Activated CD8-positive, alpha-beta memory T cell treated with anti-CD3 and anti-CD28 coated beads, Interleukin-2, amount 50 U/mL, for 1 hour (primary cell): ENCODE results near the gene HAO2.
"Not testable (repeated sequence)": the region's sequence is repeated elsewhere in the genome, so short reads cannot be mapped to it uniquely, and the experiment has no call there.

ENCODE experiments used
- DNase-seq: peaks from one replicate; pipeline ENCODE4 v3.0.0-alpha.2; 2020; ENCODE audit errors: extremely low read depth

HAO2 gene

DNA sequence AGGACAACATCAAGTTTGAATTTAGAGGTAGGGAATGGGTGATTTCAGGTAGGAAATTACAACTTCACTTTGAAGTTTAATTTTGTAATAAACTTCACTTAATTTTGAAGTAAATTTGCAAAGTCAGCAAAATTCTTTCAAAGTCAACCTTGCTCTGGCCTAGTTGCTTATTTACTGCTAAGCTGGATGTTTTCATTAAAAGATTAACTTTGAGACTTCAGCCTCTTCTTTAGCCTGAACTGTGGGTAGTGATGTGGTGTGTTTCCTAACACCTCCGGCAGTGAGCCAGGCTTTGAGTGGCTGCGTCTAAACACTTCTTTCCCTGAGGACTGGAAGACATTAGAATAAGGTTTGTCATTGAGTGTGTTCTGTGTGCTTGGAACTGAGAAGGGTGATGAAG is at the start of gene HAO2:
Gene HAO2 (plus strand): TSS at position 232 of the 400 bp plus-strand sequence. CDS start 12,301 bp downstream, outside the sequence.
- DNase-seq, result no peak

DNA sequence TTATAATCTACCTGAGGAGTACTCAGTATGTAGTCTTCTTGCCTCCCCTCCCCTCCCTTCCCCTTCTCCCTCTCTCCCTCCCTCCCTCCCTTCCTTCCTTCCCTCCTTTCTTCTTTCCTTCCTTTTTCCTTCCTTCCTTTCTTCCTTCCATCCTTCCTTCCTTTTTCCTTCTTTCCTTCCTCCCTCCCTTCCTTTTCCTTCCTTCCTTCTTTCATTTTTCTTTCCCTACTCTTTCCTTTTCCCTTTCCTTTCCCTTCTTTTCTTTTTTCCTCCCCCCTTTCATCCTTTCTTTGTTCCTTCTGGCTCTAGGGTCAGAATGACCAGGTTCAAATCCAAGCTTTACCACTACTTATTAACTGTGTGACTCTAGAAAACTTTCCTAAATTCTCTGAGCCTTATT is 48.5 kb upstream of the HAO2 start:
- DNase-seq, result no peak

DNA sequence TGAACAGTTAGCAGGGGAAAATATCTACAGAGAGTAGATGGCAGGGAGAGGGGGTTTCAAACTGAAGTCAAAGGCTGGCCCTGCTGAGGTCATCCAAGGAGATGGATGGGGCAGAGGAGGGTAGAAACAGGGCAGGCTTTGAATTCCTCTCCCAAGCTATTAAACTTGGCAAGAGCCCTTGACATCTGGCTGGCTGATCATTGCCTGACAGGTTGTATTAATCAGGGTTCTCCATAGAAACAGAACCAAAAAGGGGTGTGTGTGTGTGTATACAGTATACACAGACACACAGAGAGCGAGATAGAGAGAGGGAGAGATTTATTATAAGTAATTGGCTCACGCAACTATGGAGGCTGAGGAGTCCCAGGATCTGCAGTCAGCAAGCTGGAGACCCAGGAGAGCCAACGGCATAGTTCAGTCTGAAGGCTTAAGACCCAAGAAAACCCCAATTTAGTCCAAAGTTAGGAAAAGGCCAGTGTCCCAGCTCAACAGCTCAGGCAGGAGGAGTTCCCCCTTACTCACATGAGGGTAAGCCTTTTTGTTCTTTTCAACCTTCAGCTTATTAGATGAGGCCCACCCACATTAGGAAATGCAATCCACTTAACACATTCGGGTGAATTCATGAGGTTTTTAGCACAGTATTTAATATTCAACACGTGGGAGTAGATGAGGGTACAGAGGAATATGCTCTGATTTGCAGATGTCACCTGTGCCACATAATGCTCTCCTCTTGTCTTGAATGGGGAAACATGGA is 46.7 kb upstream of the HAO2 start:
- no peak for DNase-seq

DNA sequence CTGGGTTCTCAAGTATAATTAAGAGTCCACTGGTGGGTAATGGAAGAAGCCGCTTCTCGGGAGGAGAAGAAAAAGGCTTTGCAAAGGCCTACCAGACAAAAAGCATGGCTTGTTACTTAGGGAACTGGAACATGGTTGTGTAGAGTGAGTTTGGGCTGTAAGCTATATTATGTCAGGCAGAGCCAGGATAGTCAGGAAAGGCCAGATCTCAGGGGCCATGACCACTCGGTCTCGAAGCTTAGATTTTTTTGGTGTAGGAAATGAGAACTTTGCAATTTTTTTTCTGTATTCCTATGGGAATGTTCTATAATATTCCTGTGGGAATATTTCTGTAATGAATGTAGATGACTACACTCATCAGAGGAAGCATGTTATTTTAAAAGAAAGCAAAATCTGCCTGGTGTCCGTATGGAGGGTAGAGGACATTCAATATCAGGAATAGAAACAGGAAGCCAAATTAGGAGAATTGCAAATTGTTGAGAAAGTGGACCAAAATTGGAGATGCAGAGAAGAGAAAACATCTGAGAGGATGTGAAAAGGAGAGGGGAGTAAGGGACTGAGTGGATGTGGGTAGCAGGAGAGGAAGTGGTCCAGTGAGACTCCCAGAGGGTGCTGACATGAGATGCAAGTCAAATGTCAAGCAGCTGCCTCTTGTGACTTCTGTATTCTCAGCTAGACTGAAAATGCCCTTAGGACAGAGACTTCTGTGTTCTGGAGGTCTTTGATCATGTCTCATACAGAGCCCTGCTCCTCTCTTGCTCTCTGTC is 45.2 kb upstream of the HAO2 start:
- no peak for DNase-seq

DNA sequence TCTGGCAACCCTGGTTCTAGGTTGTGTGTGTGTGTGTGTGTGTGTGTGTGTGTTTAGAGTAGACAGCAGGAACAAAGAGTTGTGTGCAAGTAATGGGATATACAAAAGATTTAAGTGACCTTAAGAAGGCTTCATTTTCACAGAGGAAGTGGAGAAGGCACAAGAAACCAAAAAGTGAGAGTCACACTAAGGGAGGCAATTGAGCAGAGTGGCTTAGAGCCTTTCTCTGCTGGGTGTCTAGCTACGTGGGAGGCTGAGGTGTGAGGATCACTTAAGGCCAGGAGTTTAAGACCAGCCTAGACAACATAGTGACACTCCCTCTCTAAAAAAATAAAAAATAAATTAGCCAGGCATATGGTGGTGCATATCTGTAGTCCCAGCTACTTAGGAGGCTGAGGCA is 44.4 kb upstream of the HAO2 start:
- DNase-seq, result no peak

DNA sequence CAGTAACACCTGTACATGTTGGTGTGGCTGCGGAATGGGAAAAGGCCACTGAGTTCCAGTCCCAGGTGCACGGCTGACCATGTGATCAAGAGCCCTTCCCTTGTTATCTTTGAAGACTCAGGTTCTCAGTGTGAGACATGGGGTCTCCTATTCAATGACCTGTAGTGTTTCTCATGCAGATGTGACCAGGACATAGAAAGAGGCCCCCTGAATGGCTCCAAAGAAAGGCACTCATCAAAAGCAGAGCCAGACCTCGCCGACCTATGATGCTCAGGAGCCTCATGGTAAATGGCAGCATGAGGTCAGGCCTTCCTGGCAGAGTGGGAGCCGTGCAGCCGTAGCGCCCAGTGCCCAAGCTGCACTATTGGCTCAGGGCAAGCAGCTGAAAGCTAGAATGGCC is 42.3 kb upstream of the HAO2 start:
- DNase-seq, result no peak

DNA sequence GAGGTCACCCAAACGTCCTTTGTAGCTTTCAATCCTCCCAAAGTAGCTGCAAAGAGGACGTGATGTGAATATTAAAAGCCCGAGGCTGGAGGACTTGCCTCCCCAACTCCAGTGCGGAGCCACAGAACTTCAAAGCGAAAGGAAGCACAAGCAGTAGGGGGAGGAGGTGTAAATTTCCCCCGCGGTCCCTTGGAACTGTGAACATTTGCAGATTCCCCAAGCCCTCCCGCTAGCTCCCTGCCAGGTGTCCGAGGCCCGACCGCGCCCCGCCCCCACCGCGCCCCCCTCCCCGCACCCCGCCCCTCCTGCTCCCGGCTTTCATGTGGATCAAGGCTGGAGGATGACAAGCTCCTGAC is 41.5 kb upstream of the HAO2 start:
- no peak for DNase-seq

DNA sequence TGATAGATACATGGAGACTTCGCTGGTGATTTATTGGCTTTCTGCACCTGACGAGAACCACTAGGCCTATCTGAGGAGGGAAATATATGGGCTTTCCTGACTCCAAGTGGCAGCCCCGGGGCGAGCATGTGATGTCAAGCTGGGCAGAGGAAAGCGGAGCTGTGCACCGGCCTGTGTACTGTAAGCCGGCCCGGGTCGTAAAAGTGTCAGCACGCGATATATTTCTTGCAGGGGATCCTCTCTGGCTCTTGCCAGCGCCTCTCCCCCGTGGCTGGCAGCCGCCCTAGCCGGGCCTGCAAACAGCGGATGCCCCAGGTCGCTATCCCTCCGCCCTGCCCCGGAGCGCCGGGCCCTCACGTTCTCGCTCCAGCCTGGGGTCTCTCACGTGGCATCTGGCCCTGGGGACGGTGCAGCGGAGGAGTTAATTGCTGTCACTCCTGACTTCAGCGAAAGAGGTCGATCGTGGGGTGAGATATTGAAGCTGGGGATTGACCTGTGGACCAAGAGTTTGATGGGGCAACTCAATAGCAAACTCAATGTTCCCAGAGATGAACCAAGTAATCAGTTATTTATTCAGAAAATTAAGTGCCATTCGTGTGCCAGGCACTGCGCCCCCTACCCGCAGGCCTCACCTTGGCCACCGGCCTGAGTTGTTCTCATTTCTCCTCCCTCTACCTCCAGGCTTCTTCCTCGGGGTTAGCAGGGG is 41.0 kb upstream of the HAO2 start:
- DNase-seq, result no peak

DNA sequence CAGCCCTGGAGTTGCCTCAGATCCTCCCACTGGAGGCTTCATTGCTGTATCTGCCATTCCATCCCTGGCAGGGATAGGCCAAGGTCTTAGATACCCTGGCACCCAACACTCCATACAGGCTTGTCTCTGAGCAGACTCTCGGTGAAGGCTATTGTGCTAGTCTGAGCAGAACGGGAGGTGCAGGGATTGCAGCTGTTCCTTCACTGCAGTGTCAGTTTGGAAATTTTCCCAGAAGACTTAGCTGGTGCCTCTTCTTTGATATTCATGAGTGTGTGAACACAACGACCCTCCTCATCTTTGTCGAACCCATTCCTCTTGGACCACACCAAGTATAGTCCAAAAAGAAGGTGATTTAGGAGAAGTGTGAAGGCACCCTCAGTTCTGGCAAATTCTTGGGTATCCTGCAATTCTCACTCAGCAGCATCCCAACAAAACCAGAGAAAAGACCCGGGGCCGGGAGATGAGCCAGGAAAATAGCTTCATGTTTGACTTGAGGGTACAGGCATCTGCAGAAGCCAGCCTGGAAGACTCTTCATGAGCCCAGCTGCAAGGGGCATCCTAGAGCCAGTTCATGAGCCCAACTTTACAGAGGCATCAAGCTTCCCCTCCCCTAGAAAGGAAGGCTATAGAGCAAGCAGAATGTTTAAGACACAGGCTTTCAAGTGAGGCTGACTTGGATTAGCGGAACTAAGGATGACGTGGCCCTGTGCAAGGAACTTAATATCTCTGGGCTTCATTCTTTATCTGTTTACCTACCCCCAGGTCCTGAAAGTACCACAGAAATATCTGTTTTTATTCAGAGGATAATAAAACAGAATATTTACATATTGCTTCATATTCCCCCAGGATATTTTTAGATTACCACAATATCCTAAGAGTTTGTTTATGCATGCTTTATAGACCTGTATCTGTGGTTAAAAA is 38.8 kb upstream of the HAO2 start:
- DNase-seq, result no peak

DNA sequence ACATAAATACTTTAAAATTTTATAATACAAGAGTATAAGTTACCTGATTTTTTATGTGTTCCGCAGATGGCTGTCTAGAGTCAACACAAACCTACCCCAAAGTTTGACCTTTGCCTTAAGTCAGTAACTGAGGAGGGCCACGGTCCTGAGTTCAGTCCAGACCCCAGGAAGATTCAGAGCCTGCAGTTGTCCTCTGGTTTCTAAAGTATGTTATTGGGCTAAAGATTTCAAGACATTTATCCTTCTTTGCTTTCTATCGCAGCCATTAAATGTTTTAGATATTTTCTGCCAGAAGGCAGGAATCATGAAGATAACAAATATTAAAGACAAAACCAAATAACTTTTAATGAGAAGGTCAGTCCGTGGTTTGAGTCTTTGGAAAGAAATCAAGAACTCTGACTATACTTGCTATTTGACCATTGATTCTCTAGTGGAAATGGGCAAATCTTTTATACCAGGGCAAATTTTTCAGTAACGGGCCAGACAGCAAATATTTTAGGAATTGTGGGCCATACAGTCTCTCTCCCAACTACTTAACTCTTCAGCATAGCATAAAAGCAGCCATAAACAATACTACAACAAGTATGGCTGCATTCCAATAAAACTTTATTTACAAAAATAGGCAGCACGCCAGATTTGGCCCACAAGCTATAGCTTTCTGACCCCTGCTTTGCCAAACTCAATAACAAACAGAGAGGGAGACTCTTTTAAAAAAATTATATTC is 38.0 kb upstream of the HAO2 start:
- no peak for DNase-seq

DNA sequence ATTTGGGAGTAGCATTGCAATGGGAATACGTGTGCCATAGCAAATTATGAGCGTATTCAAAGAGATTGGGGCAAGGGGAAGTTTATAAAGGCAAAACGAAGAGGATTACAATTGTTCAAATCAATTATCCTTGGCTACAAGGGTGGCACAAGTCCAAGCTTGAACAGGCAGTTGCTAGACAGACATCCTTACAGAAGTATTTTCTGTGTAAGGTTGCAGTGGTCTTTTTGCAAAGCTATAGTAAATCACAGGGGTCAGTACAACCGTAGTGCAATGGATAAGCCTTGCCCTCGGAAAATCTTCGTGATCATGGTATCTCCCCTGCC is 37.4 kb upstream of the HAO2 start:
- no peak for DNase-seq

DNA sequence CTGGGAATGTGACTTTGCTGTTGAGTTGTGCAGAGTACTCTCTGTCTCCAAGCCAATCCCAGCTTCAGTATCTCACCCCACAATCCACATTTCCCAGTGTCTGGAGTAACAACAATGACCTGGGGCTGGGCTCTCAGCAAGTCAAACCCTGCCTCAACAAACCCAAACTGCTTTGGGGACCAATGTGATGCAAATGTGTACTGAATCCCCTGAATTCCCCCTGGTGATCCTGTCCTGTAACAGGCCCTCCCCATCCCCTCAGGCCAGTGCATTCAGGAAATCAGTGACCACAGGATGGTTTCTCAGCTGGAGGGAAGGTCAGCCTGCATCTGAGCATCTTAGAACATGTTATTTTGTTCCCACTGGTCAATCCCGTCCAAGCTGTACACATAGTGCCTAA is 36.7 kb upstream of the HAO2 start:
- DNase-seq, result no peak

DNA sequence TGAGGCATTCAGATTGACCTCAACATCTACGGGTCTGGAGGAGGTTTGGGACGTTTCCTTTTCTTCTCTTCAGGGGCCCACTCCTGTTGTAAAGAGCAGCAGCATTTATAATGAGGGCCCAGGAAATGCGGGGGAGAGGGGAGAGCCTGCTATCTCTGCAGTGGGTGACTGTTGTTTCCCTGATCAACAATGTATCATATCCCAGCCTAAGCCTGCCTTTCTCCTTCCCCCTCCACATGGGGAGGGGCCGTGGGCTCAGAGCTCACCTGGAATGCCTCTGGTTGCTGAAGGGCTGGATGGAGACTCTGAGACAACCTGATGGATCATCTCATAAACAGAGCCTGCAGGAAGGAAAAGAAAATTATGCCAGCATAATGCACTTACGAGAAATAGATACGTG is 36.0 kb upstream of the HAO2 start:
- no peak for DNase-seq

DNA sequence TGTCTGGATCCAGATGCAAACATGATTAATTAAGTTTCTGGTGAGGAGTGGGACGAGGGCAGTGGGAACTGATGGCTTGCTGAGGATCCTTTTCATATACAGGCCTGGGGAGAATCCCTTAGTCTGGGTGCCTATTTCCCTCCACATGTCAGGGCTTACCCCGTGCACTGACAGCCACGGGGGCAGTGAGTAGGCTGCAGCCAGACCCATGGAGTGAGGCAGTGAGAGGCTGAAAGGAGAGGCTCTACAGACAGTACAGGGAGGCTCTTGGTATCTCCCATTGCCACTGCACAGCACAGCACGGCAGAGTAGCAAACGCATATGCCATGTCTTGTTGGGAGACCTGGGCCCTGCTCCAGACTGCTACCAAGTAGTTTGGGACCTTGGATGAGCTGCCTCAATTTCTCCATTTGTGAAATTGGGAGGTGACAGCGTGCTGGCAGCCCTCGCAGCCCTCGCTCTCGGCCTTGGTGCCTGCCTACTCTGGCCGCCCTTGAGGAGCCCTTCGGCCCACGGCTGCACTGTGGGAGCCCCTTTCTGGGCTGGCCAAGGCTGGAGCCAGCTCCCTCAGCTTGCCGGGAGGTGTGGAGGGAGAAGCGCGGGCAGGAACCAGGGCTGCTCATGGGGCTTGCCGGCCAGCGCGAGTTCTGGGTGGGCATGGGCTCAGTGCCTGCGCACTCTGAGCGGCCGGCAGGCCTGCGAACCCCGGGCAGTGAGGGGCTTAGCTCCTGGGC is 35.3 kb upstream of the HAO2 start:
- no peak for DNase-seq

DNA sequence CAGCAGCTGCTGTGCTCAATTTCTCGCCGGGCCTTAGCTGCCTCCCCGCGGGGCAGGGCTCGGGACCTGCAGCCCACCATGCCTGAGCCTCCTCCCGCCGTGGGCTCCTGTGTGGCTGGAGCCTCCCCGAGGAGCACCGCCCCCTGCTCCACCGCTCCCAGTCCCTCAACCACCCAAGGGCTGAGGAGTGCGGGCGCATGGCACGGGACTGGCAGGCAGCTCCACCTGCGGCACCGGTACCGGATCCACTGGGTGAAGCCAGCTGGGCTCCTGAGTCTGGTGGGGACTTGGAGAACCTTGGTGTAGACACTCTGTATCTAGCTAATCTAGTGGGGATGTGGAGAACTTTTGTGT is 34.7 kb upstream of the HAO2 start:
- not testable (repeated sequence) for DNase-seq

DNA sequence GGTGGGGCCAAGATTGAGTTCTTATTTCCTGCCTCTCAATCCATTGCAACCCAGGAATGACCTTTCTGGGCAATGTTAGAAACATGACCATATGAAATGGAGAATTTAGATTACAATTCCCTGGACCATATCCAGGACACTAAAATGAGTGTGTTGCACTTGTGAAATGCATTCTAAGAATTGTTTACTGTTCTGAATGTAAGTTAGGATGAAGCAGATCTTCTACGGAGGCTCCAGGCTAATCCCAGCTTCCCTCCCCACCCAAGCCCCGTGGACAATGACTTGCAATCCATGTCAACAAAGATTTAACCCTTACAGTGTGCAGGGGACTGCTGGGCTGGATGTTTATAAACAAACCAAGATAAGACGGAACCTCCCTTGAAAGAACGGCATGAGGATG is 31.7 kb upstream of the HAO2 start:
- DNase-seq, result no peak

DNA sequence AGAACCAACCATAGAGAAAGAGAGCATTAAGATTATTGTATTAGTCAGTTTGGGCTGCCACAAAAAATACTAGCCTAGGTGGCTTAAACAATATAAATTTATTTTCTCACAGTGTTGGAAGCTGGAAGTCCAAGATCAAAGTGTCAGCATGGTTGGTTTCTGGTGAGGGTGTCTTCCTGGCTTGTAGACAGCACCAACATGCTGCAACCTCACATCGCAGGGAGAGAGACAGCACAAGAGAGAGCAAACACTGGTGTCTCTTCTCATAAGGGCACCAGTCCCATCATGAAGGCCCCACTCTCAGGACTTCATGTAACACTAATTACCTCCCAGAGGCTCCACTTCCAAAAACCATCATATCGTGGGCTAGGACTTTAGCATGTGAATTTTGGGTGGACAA is 30.6 kb upstream of the HAO2 start:
- DNase-seq, result no peak

DNA sequence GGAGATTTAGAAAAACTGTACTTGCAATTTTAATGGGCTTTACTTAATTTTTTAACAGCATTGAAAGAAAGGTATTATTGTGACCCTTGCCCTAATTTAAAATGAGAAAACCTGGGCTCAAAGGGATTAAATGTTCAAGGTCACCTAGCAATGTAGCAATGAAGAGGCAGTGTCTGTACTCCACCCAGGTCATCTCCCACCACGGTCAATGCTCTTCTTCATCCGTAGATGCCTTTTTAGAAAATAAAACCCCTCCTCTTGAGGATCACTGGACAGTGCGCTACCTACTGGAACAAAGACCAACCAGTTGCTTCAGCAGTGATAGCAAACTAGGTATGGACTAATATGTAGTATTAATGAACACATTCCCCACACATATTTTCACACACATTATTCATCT is 29.8 kb upstream of the HAO2 start:
- no peak for DNase-seq

DNA sequence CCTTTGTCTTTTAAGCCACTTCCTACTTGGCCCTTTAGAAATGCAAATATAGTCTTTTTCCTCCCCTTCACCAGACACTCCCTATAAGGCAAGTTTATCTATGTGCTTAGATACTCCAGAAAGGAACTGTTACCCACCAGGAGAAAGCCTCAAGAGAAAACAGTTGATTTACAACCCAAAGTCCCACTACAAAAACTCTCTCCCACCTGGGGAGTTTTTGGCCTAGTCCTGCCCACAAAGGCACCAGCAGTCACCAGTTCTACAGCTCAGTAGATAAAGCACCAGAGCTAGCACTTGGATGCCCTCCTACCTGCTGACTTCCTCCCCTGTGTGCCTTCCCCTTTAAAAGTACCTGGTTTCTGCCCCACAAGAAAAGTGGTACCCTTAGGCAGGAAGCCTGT is 27.7 kb upstream of the HAO2 start:
- no peak for DNase-seq

DNA sequence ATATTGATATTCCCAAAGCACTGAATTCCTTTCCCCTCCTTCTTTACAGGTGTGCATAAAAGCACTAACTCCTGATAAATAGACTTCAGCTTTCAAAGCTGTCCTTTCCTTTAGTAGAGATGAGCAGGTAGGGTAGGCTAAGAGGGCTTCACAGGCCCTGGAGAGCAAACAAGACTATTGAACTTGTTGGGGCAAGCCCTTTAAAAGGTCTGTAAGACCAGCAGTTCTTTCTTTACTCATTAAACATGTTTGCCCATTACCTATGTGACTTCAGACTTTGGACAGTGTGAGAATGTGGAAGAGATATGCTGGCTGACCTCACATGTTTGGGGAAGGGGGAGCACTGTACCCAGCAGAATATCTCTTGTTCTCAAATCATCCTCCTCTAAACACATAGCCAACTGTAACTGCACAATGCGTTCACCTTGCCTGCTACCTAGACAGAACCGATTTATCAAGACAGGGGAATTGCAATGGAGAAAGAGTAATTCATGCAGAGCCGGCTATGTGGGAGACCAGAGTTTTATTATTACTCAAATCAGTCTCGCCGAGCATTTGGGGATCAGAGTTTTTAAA is 27.1 kb upstream of the HAO2 start:
- no peak for DNase-seq
